Hindlimb muscle (tissue), 1 donor: Measurements from ENCODE around the gene FGFBP2. TPM values are rescaled to one million over a fixed set of nuclear protein-coding genes. Genes with fewer than 3 reads are reported as not detected.

Experiments used
- DNase-seq: peaks from one replicate; pipeline ENCODE4 v3.0.0-alpha.2; 2013
- polyA plus RNA-seq: library from polyadenylated mRNA; unstranded; fragments of 120-200 nt; gene quantifications from one replicate; pipeline ENCODE4 v1.2.1, GENCODE V29; 2013; ENCODE audit not compliant: insufficient read length

FGFBP2 gene, protein sequence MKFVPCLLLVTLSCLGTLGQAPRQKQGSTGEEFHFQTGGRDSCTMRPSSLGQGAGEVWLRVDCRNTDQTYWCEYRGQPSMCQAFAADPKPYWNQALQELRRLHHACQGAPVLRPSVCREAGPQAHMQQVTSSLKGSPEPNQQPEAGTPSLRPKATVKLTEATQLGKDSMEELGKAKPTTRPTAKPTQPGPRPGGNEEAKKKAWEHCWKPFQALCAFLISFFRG
- polyA plus RNA-seq, result not detected

- no peak for DNase-seq
These were observed at the start of gene FGFBP2 for GRCh38 chr4:15963001-15963451. Gene FGFBP2 (minus strand): TSS chr4:15963175. CDS start chr4:15963129, 46 bp downstream.

DNA sequence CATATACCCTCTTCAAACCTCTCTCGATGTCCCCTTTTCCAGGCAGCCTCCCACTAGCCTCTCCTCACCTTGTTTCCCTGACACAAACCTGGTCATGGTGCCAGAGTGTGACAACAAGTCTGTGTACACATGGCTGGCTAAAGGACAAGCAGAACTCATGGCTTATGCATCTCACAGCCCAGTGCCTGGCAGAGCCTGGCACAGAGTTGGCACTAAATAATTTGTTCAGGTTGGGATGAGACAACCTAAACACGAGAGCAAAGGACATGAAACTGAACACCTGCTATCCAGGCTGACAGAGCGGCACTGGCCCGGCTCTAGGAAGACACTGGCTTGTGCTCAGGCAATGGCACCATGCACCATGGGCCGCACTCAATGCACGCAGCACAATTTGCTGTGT lies 48.2 kb upstream of the FGFBP2 start:
- DNase-seq, result no peak

DNA sequence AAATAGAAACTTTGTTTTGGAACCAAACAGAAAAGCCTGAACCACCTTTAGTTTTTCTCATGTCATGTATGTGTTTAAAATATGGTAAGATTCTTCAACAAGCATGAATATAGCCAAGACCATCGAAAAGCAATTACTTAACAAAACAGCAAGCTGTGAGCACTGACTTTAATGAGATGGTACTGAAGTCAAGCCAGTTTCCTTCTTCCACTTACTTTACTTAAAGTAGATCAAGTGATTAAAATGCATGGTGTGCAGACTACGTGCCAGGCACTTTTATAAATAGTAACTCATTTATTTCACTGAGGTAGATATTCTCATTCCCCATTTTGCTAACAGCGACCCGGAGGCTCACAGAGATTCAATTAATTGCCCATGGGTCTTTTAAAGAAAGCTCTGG lies 46.2 kb upstream of the FGFBP2 start:
- DNase-seq, result no peak

DNA sequence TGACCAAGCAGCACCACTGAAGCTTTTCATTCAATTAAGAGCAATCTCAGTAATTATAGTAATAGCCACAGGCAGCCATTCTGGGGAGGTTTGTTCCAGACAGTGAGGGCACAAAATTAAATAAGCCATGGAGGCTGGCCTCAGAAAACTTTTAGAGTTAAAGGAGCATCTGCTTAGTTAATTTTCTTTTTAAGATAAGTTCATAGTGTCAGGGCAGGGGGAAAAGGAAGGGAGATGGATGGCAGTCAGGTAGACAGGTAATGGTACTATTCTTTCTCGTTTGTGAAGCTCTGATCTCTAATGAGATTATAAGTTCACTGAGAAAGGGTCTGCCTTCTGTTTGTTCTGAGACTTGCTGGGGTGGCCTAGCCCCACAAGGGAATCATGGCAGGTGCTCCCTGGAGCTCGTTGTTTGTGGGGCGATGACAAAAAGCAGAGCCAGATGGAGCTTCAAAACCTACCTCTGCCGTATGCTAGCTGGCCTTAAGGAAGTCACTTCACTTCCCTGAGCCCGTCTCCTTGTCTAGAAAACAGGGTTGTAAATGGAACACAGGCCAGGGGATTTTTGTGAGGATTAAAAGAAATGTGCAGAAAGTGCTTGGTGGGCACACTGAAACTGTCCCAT lies 44.6 kb upstream of the FGFBP2 start:
- no peak for DNase-seq

GRCh38 chr4:16006771-16007446 lies 43.9 kb upstream of the FGFBP2 start:
- DNase-seq, result no peak

DNA sequence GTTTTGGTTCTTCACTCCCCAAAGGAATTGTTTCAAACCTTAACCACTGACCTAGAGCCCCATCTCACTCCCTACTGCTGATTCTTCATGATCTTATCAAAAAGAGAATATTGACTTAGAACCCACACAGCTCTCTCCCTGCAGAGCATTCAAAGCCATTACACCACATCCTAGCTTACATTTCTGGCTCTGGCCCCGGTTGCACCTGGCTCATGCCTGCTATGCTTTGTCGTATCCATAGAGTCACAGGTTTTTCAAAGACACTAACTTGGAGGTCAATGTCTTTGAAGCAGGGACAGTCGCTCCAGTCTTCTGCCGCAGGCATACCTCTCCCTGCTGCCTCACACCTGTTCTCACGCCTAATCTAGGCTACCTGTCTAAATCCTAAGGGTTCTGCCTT lies 42.7 kb upstream of the FGFBP2 start:
- DNase-seq, result no peak

GRCh38 chr4:16001484-16001858 lies 38.5 kb upstream of the FGFBP2 start:
- DNase-seq, result peak; percentile 70

DNA sequence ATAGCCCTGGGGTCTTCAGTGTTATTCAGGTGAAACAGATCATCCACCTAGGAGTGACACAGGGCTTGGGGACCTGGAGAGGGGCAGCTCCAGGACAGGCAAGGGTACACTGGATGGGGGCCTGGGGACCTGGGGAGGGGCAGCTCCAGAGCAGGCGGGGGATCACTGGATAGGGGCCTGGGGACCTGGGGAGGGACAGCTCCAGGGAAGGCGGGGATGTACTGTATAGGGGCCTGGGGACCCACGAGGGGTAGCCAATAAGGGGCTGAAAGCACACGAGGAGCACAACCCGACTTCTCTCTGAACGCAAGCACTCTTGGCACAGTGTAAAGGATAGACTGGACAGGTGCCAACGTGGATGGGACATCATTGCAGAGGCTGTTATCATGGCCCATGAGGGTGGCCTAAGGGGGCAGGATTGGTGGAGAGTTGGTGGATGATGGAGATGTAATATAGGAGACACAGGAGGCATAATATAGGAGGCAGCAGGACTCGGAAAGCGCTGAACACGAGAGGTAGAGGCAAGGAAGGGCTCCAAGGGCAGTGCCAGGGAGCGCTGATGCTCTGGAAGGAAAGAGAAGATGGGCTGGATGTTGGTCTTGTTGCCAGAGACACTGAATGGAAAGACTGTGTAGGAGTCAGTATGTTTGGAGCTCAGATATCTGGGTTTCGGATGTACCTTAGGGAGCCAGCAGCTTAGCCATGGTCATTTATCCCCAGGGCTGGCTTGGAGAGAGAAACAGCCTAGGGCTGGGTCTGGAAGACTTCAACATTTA lies 37.9 kb upstream of the FGFBP2 start:
- no peak for DNase-seq

DNA sequence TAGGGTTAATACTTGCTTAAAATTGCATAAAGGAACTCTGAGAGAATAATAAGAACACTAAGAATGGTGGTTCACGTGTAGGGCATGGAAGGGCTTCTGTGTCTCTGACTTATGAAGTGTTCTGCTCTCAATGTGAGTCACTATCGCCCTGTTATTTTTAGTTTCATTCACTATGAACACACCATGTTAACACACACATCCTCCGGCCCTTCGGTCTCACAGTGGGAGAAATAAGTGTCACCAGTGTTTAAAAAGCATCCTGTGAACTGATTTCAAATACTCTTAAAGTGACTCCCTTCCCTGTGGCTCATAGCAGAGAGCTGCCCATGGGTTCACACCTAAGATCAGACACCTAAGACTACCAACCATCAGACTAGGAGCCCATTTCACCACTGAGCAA lies 33.8 kb upstream of the FGFBP2 start:
- DNase-seq, result no peak

- DNase-seq, result no peak
These were observed 32.9 kb upstream of the FGFBP2 start for GRCh38 chr4:15995826-15996225.

- DNase-seq, result no peak
These were observed 29.2 kb upstream of the FGFBP2 start for GRCh38 chr4:15992167-15992485.

GRCh38 chr4:15990570-15991285 lies 27.8 kb upstream of the FGFBP2 start:
- no peak for DNase-seq

GRCh38 chr4:15989424-15989823 lies 26.4 kb upstream of the FGFBP2 start:
- peak; percentile 34 for DNase-seq

DNA sequence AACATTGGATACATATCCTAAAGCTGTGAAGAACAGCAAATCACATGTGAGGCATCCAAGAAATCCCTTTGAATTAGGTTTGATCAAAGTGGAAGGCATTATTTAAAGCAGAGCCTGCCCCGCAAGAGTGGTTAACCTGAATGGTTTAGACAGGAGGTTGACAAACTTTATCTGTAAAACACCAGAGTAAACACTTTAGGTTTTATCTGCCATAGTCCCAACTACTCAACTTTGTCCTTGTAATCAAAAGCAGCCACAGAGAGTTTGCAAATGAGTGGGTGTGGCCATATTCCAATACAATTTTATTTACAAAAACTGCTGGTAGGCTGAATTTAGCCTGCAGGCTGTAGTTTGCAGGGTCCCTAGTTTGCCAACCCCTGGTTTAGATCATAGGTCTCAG lies 25.2 kb upstream of the FGFBP2 start:
- no peak for DNase-seq

DNA sequence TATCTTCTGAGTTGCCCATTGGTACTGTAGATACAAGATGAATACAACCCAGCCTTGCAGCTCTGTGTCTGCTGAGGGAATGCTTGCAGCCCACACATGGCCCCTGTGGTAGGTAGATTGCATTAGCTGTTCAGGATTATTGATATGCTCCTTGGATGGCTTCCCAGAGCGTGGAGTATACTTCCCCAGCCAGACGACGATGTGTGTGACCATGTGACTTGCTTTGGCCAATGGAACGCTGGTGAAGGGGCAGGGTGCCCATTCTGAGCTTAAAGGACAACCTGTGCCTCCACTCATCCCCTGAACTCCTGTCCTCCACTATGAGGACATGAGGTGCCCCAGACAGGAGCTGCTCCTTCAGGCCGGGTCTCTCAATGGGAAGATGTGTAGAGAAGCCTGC lies 23.9 kb upstream of the FGFBP2 start:
- no peak for DNase-seq

DNA sequence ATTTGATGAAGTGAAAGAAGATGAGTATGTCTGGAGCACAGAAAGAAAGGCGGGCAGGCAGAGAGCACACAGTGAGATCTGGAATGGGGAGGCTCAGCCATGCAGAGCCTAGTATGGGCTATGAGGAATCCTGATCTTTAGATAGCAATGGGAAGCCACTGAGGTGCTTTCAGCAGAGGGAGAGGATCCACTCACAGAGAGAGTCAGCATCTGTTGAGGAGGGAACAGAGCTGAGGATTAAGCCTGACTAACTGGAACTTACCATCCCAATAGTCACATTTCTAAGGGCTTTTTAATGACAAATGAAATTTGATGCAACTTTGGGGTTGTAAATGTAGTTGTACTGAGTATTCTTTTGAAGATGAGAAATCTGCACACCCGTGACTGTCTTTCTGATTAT lies 20.6 kb upstream of the FGFBP2 start:
- no peak for DNase-seq

- no peak for DNase-seq
These were observed 20.0 kb upstream of the FGFBP2 start for GRCh38 chr4:15982842-15983524.

DNA sequence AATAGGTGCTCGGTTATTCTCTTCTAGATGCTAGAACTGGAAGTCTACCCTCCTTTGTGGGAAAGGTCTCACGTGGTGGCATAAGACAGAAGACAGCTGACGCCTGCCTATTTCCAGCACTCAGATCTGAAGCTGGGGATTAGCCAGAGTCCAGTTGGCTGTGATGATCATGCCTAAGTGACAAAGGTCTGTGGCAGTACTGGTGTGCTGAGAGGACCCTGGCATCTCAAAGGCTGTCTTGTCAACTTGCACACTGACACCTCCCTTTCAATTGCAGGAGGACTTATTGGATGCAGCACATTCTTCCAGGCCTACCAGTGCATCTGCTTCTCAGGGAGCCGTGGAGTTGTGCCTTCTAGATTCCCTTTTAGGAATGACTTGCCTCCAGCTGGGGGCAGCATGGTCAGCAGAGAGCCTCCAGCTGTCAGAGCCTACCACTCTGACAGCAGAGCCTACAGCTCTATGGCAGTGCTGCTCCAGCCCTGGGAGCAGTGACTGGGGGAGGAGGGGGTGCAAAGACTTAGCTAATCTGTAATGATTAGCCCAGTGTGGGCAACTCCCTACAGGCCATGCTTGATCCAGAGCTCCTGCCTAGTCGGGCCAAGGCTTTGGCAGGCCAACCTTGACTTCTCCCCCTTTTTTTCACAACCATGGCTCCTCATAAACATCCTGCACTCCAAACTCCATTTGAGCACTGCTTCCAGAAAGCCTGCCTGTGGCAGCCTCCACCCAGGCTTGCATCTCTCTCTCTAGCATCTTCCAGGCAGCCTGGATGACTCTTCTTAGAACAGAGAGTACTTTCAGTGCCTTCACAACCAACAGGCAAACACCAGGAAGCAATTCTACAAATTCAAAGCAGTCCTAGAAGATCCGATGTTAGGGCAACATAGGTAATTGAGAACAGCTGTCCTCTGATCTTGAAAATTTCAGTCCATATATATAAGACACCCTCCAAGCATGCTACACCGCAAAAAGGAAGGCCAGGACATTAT lies 13.8 kb upstream of the FGFBP2 start:
- no peak for DNase-seq

GRCh38 chr4:15971068-15971801 lies 8.3 kb upstream of the FGFBP2 start:
- DNase-seq, result no peak
